ENCODE results near the gene CCL7.

GRCh38 chr17:34252095-34252443 is 18.0 kb upstream of the CCL7 start:
- no peak for TF ChIP-seq CTCF (IDR thresholded peaks at IDR 0.05)
- no peak for TF ChIP-seq POLR2A (IDR thresholded peaks at IDR 0.05)

All from testis (tissue), 2 donors.